ENCODE measurements around the gene OR7G2.

The OR7G2 gene

GRCh38 chr19:9052894-9053293 lies 54.4 kb downstream of the OR7G2 start:
- TF ChIP-seq CTCF (conservative IDR thresholded peaks at IDR 0.05; ENCODE audit: control insufficient read depth, insufficient read depth, low read depth, low read length) = no peak
- H3K4me3 ChIP-seq (ENCODE audit: control insufficient read depth, low read depth, low read length) = no peak overlapping the region
- no peak for DNase-seq (ENCODE audit: low read depth)

All from fibroblast of mammary gland (primary cell).